GM18873 (cell line): ENCODE results near the gene OBSCN.
"Not testable (repeated sequence)": the region's sequence is repeated elsewhere in the genome, so short reads cannot be mapped to it uniquely, and the experiment has no call there.

Source experiments
- ATAC-seq: cut with Tn5 transposase; IDR thresholded peaks from one replicate; pipeline ENCODE4 v1.9.1; 2021; ENCODE audit warnings: mild to moderate bottlenecking, moderate library complexity, moderate number of reproducible peaks; ENCODE audit not compliant: unreplicated experiment, low FRiP score

The OBSCN gene

GRCh38 chr1:228211531-228212414 lies 3.9 kb downstream of the OBSCN start:
- ATAC-seq, result no peak

- no peak for ATAC-seq
Measured at GRCh38 chr1:228212415-228212965, 4.6 kb downstream of the OBSCN start.

GRCh38 chr1:228212966-228213844 lies 5.4 kb downstream of the OBSCN start:
- peak; percentile 75 for ATAC-seq

DNA sequence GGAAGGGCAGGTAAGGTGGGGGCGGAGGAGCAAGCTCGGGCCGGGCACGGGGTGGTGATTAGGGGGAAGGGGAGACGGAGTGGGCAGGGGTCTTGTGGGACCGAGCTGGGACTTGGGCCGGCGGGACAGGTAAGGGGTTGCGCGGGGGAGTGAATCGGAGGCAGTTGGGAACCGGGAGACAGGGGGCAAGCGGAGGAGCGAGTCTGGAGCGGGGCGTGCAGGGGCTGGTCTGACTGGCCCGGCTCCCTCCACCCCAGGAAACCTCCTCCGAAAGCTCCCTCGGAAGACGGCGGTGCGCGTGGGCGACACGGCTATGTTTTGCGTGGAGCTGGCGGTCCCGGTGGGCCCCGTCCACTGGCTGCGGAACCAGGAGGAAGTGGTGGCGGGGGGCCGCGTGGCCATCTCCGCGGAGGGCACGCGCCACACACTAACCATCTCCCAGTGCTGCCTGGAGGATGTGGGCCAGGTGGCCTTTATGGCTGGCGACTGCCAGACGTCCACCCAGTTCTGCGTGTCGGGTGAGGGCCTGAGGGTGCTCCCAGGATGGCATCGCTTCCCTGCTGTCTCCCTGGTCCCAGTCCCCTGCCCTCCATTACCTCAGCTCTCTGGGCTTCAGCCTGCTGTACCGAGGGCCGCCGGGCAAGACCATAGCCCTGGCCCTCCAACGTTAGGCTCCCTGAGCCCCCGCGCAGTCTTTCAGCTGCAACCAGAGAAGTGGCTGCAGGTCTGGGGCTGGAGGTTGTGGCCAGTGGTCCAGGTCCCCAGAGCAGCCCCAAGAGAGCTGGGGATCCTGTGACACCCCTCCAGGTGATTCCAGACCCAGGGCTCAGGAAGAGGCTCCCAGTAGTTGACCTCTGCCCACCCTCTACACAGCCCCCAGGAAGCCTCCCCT lies 6.3 kb downstream of the OBSCN start:
- no peak for ATAC-seq

DNA sequence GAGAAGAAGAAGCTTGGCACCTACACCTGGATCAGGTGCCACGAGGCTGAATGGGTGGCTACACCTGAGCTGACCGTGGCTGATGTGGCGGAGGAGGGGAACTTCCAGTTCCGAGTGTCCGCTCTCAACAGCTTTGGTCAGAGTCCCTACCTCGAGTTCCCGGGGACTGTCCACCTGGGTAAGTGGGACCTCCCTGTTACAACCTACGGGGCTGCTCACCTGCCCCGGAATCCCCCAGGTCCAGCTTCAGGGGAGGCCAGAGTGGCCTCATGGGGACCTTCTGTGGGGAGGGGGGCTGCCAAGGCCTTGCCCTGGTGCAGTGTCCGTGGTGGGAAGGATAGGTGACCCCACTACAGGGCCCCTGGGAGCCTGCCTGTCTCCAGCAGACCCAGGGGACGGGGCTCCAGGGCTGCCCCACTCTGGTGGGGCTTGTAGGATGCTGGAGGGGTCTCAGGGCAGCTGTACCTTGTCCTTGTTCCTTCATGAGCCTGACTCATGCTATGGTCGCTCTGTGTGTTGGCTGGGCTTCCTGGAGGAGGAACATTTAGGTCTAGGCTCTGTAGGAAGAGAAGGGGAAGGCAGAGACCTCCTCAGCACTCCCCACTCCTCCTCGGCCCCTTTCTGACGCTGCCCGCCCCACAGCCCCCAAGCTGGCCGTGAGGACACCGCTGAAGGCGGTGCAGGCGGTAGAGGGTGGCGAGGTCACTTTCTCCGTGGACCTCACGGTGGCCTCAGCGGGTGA lies 7.2 kb downstream of the OBSCN start:
- no peak for ATAC-seq

DNA sequence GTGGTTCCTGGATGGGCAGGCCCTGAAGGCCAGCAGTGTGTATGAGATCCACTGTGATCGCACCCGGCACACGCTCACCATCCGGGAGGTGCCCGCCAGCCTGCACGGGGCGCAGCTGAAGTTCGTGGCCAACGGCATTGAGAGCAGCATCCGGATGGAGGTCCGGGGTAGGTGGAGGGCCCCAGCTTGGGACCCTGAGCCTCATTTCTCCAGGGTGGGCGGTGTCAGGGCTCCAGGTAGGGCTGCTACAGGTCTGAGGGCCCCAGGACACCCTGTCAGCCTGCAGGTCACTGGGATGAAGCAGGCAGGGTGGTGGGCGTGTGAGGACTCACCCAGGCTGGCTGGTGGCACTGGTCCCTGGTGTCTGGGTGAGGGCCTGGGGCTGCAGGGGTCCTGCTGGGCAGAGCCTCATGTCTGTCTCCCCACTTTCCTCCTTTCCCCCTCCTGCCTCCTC lies 7.8 kb downstream of the OBSCN start:
- ATAC-seq, result no peak

DNA sequence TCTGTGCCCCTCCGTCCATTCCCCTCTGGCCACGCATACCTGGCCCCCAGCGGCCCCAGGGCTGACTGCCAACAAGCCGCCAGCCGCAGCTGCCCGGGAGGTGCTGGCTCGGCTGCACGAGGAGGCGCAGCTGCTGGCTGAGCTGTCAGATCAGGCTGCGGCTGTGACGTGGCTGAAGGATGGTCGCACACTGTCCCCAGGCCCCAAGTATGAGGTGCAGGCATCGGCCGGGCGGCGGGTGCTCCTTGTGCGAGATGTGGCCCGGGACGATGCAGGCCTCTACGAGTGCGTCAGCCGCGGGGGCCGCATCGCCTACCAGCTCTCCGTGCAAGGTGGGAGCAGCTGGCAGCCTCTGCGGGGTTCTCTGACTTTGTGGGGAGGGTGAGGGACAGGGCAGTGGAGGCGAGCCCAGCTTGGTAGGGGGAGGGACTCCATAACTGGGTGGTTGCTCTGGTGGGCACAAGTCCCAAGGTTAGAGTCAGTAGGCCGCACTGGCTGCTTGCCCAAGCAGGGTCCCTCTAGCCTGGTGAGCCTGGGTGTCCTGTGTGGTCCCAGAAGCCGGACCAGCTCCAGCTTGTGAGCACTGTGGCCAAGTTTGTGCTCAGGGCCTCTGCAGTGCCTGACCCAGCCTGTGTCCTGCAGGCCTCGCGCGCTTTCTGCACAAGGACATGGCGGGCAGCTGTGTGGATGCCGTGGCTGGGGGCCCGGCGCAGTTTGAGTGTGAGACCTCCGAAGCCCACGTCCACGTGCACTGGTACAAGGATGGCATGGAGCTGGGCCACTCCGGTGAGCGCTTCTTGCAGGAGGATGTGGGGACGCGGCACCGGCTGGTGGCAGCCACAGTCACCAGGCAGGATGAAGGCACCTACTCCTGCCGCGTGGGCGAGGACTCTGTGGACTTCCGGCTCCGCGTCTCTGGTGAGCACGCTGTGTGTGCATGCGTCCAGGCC lies 8.8 kb downstream of the OBSCN start:
- ATAC-seq, result no peak

- ATAC-seq, result no peak
Measured at GRCh38 chr1:228217551-228218344, 9.9 kb downstream of the OBSCN start.

- no peak for ATAC-seq
Measured at GRCh38 chr1:228218513-228219244, 10.8 kb downstream of the OBSCN start.

GRCh38 chr1:228219245-228219961 lies 11.6 kb downstream of the OBSCN start:
- ATAC-seq, result no peak

GRCh38 chr1:228219962-228220780 lies 12.3 kb downstream of the OBSCN start:
- ATAC-seq, result no peak

- ATAC-seq, result not testable (repeated sequence)
Measured at GRCh38 chr1:228221097-228221496, 13.3 kb downstream of the OBSCN start.

- ATAC-seq, result no peak
Measured at GRCh38 chr1:228222548-228222947, 14.7 kb downstream of the OBSCN start.

- ATAC-seq, result no peak
Measured at GRCh38 chr1:228224198-228225164, 16.6 kb downstream of the OBSCN start.
